GM18517 (cell line): Measurements from ENCODE around the gene EVC.
"Not testable (repeated sequence)": the region's sequence is repeated elsewhere in the genome, so short reads cannot be mapped to it uniquely, and the experiment has no call there.

ENCODE experiments used
- ATAC-seq: cut with Tn5 transposase; IDR thresholded peaks from one replicate; pipeline ENCODE4 v1.9.1; 2021; ENCODE audit warnings: mild to moderate bottlenecking, moderate library complexity; ENCODE audit not compliant: unreplicated experiment

EVC gene

GRCh38 chr4:5707778-5708448 is 3.1 kb upstream of the EVC start:
- no peak for ATAC-seq

- ATAC-seq, result no peak
Measured at GRCh38 chr4:5708449-5709206, 2.4 kb upstream of the EVC start, which contains the start of gene EVC2. TSS of gene EVC2 (minus strand) at chr4:5708559. CDS start at chr4:5708513, 46 bp downstream.

GRCh38 chr4:5709207-5709575 is 1.8 kb upstream of the EVC start:
- ATAC-seq, result no peak

GRCh38 chr4:5710065-5710960 is 688 bp upstream of the EVC start:
- ATAC-seq, result no peak

GRCh38 chr4:5711479-5712184 is 631 bp downstream of the EVC start:
- ATAC-seq, result no peak

- ATAC-seq, result no peak
Measured at GRCh38 chr4:5712517-5712916, 1.5 kb downstream of the EVC start.

- ATAC-seq, result no peak
Measured at GRCh38 chr4:5712931-5713330, 1.9 kb downstream of the EVC start.

GRCh38 chr4:5713861-5714260 is 2.9 kb downstream of the EVC start:
- no peak for ATAC-seq

- no peak for ATAC-seq
Measured at GRCh38 chr4:5715357-5715756, 4.4 kb downstream of the EVC start.

GRCh38 chr4:5716391-5716790 is 5.4 kb downstream of the EVC start:
- ATAC-seq, result no peak

GRCh38 chr4:5717449-5718158 is 6.6 kb downstream of the EVC start:
- ATAC-seq, result no peak

GRCh38 chr4:5718411-5718810 is 7.4 kb downstream of the EVC start:
- ATAC-seq, result no peak

- no peak for ATAC-seq
Measured at GRCh38 chr4:5719350-5720055, 8.5 kb downstream of the EVC start.

- ATAC-seq, result no peak
Measured at GRCh38 chr4:5720157-5720850, 9.3 kb downstream of the EVC start.

- ATAC-seq, result no peak
Measured at GRCh38 chr4:5720980-5721379, 10.0 kb downstream of the EVC start.

- no peak for ATAC-seq
Measured at GRCh38 chr4:5721923-5722322, 10.9 kb downstream of the EVC start.

GRCh38 chr4:5722328-5722727 is 11.3 kb downstream of the EVC start:
- ATAC-seq, result no peak

- no peak for ATAC-seq
Measured at GRCh38 chr4:5724377-5724776, 13.4 kb downstream of the EVC start.

GRCh38 chr4:5728412-5728811 is 17.4 kb downstream of the EVC start:
- ATAC-seq, result not testable (repeated sequence)
